HG03571 (cell line): ENCODE results near the gene ARAF.

Experiments
- ATAC-seq: cut with Tn5 transposase; IDR thresholded peaks from one replicate; pipeline ENCODE4 v1.9.1; 2021; ENCODE audit not compliant: unreplicated experiment

The ARAF gene

DNA sequence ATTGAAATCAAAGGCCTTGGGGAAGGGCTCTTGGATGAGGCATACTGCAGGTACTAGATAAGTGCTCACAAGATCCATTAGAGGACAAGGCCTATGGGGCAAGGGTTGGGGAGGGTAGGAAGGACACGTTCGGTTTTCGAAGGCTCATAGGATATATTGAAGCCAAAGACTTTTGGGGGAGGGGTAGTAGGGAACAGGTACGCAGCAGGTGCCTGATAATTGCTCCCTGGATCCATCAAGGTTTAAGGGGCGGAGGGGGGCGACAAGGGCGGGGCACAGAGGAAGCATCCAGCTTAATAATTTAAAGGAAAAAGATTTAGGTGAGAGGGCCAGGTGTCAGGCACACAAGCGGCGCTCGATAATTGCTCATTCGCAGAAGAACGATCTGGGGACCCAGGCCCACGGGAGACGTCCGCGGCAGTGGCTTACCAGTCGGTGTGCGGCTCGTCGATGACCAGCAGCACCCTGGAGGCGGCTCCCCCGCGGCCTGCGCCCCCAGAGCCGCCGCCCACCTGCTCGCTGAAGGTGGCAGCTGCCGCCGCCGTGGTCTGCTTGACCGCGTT lies 58.0 kb downstream of the ARAF start:
- ATAC-seq, result no peak

DNA sequence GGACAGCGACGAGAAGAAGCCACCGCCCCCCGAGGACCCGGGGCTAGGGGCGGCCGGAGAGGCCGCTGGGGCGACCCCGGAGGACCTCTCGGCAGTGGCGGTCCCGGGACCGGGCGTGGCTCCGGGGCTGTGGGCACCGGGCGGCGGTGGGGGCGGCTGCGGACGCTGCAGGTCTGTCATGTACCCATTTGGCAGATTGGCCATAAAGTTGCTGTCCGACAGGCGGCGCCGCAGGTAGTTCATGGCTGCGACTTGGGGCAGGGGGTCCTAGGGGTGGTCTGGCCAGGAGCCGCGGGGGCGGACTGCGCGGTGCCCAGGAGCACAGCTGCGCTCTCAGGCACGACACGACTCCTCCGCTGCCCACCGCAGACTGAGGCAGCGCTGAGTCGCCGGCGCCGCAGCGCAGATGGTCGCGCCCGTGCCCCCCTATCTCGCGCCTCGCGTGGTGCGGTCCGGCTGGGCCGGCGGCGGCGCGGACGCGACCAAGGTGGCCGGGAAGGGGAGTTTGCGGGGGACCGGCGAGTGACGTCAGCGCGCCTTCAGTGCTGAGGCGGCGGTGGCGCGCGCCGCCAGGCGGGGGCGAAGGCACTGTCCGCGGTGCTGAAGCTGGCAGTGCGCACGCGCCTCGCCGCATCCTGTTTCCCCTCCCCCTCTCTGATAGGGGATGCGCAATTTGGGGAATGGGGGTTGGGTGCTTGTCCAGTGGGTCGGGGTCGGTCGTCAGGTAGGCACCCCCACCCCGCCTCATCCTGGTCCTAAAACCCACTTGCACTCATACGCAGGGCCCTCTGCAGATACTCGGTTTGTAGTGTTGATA lies 58.7 kb downstream of the ARAF start, which contains the start of gene SYN1:
SYN1 (minus strand) TSS at position 372 of the 817 bp plus-strand sequence; CDS start at position 243, 129 bp downstream.
- ATAC-seq, result peak; percentile 58

DNA sequence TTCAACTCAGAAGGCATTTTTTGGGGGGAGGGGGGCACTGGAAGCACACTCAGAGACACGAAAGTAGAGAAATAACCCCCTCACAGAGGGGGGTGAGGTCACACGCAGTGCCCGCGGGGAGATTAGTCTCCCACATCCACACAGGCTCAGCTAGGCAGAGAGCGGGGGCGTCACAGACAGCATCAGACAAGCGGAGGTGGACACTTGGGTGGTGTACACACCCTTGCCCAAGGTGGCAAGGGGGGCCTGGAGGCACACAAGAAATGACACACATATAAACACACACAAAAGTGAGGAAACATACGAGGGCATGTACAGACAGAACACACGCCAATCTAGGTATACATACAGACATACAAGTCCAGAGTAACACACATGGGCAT lies 59.3 kb downstream of the ARAF start:
- no peak for ATAC-seq
